Liver (tissue), 2 donors: ENCODE measurements around the gene INPP5A.

Source experiments
- RAD21 ChIP-seq, 2 donors: IDR thresholded peaks; 2 replicates each; pipeline ENCODE4 v1.6.1; 2016; ENCODE audit warnings: antibody characterized with exemption in 2 of 2, mild to moderate bottlenecking in 2 of 2
- RXRA ChIP-seq, 2 donors: IDR thresholded peaks; 2 replicates each; pipeline ENCODE4 v1.6.1; 2017 to 2018; ENCODE audit warnings: antibody characterized with exemption in 2 of 2, mild to moderate bottlenecking in 1 of 2
- TF ChIP-seq, protein P1 (sequence below): IDR thresholded peaks from 2 replicates; pipeline ENCODE4 v1.6.1; 2016; ENCODE audit warnings: antibody characterized with exemption
- donor health status: healthy.

- TF ChIP-seq RXRA (IDR thresholded peaks at IDR 0.05) (no peak), RAD21 (IDR thresholded peaks at IDR 0.05) (no peak)
- TF ChIP-seq, protein P1, sequence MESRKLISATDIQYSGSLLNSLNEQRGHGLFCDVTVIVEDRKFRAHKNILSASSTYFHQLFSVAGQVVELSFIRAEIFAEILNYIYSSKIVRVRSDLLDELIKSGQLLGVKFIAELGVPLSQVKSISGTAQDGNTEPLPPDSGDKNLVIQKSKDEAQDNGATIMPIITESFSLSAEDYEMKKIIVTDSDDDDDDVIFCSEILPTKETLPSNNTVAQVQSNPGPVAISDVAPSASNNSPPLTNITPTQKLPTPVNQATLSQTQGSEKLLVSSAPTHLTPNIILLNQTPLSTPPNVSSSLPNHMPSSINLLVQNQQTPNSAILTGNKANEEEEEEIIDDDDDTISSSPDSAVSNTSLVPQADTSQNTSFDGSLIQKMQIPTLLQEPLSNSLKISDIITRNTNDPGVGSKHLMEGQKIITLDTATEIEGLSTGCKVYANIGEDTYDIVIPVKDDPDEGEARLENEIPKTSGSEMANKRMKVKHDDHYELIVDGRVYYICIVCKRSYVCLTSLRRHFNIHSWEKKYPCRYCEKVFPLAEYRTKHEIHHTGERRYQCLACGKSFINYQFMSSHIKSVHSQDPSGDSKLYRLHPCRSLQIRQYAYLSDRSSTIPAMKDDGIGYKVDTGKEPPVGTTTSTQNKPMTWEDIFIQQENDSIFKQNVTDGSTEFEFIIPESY: no peak
These were observed 87.4 kb downstream of the INPP5A start for GRCh38 chr10:132624847-132625471.
